Gastrocnemius medialis (tissue), 4 donors: ENCODE data around the gene RNU11. TPM values are rescaled to one million over a fixed set of nuclear protein-coding genes. Genes with fewer than 3 reads are reported as not detected.
A peak's percentile ranks its signal among the peaks of the same experiment; 100 is the strongest.

Experiments
- ATAC-seq, 2 donors: fragments of 150-250 bp; one replicate each; pipeline ENCODE4 v1.9.1; 2016
- DNase-seq, 2 donors: peaks; one replicate each; pipeline ENCODE4 v3.0.0-alpha.2; 2019
- H3K27ac ChIP-seq, 4 donors: fragments of 200-600 bp; sonication (generic); 1 replicate in 1 of 4; 2 replicates in 3 of 4; pipeline ENCODE4 v1.5.1; 2016 to 2018; ENCODE audit warnings: mild to moderate bottlenecking in 2 of 4, moderate library complexity in 1 of 4
- H3K27me3 ChIP-seq, 3 donors: fragments of 200-600 bp; sonication (generic) in 2 of 3; 1 replicate in 1 of 3; 2 replicates in 2 of 3; pipeline versions ENCODE4 v1.5.1 to v1.6.0; 2016 to 2019; ENCODE audit warnings: mild to moderate bottlenecking in 1 of 3, moderate library complexity in 1 of 3
- H3K36me3 ChIP-seq, 2 donors: fragments of 200-600 bp; sonication (generic) in 1 of 2; one replicate each; pipeline ENCODE4 v1.5.1; 2017 to 2018
- H3K4me1 ChIP-seq, 2 donors: fragments of 200-600 bp; sonication (generic) in 1 of 2; one replicate each; pipeline ENCODE4 v1.5.1; 2016 to 2017; ENCODE audit warnings: mild to moderate bottlenecking in 2 of 2
- H3K4me3 ChIP-seq, 4 donors: fragments of 200-600 bp; sonication (generic) in 3 of 4; 1 replicate in 1 of 4; 2 replicates in 3 of 4; pipeline ENCODE4 v1.5.1; 2016 to 2019; ENCODE audit warnings: mild to moderate bottlenecking in 2 of 4
- H3K9me3 ChIP-seq, 3 donors: fragments of 200-600 bp; sonication (generic) in 2 of 3; 1 replicate in 1 of 3; 2 replicates in 2 of 3; pipeline ENCODE4 v1.5.1; 2016 to 2019
- CTCF ChIP-seq, 5 experiments: fragments of 450-650 bp in 3 of 5; fragments of 200-600 bp in 2 of 5; sonication (generic) in 2 of 5; IDR thresholded peaks in 4 of 5; conservative IDR thresholded peaks in 1 of 5; 1 replicate in 4 of 5; 2 replicates in 1 of 5; pipeline ENCODE4 v1.5.1; 2016 to 2019; ENCODE audit warnings: antibody characterized with exemption in 5 of 5, mild to moderate bottlenecking in 3 of 5, moderate library complexity in 3 of 5
- POLR2A ChIP-seq, 2 donors: fragments of 450-650 bp; IDR thresholded peaks; one replicate each; pipeline ENCODE4 v1.6.1; 2017; ENCODE audit warnings: antibody characterized with exemption in 2 of 2, mild to moderate bottlenecking in 2 of 2, moderate library complexity in 2 of 2
- in situ Hi-C, 4 donors: fragments of 200-750 bp; cut with MboI; loops; one replicate each; pipeline versions ENCODE4 v1.15.0 to v1.8.0; 2017; ENCODE audit warnings: low sequenced_read_pairs in 4 of 4
- intact Hi-C: fragments of 100-400 bp; cut with DNase I; formaldehyde crosslinking; loops from one replicate; pipeline ENCODE4 v1.15.1; 2023; ENCODE audit warnings: low total_unique reads
- total RNA-seq, 4 donors: library from RNA; depleted of rRNA; stranded (reverse); fragments of >200 nt; gene quantifications; one replicate each; pipeline versions ENCODE4 v1.1.0 to v1.2.3, GENCODE V29; 2016

The RNU11 gene
- total RNA-seq, 4 donors from 2014 or later, result not detected

GRCh38 chr1:28663871-28664470, 15.6 kb downstream of the RNU11 start:
- no peaks in the 10 kb centered on the region for H3K36me3 ChIP-seq
- intact Hi-C loops (no loop called here), in situ Hi-C loops (no loop called here)
- no peak for TF ChIP-seq CTCF (IDR thresholded peaks at IDR 0.05 in 4 of 5, conservative IDR thresholded peaks at IDR 0.05 in 1 of 5)
- TF ChIP-seq POLR2A (IDR thresholded peaks at IDR 0.05), result no peak
- H3K4me3 ChIP-seq, result no peak overlapping the region
- DNase-seq, result no peak
- H3K9me3 ChIP-seq, result no peaks in the 10 kb centered on the region
- H3K4me1 ChIP-seq, result peaks cover 10 to 11% of the 10 kb centered on the region in 2 donors
- H3K27me3 ChIP-seq, result no peaks in the 10 kb centered on the region
- no peak overlapping the region for H3K27ac ChIP-seq
- no peak for ATAC-seq

GRCh38 chr1:28666806-28667205, 18.4 kb downstream of the RNU11 start:
- ATAC-seq, result no peak
- no peaks in the 10 kb centered on the region for H3K36me3 ChIP-seq
- H3K9me3 ChIP-seq, result no peaks in the 10 kb centered on the region
- no peaks in the 10 kb centered on the region for H3K27me3 ChIP-seq
- peaks cover 10 to 20% of the 10 kb centered on the region in 2 donors for H3K4me1 ChIP-seq
- no peak overlapping the region for H3K27ac ChIP-seq
- intact Hi-C loops (no loop called here), in situ Hi-C loops (no loop called here)
- no peak overlapping the region for H3K4me3 ChIP-seq
- no peak for DNase-seq
- TF ChIP-seq CTCF (IDR thresholded peaks at IDR 0.05 in 4 of 5, conservative IDR thresholded peaks at IDR 0.05 in 1 of 5), result no peak
- TF ChIP-seq POLR2A (IDR thresholded peaks at IDR 0.05), result no peak

- TF ChIP-seq POLR2A (IDR thresholded peaks at IDR 0.05) (no peak), CTCF (IDR thresholded peaks at IDR 0.05 in 4 of 5, conservative IDR thresholded peaks at IDR 0.05 in 1 of 5) (peak in 1 of 5 experiments; percentile 16)
- H3K9me3 ChIP-seq, result no peaks in the 10 kb centered on the region
- peak within 1 kb of the TSS; percentile 99 to 100 (median 99) for H3K27ac ChIP-seq
- peak; percentile 74 to 85 for DNase-seq
- in situ Hi-C loops (no loop called here), intact Hi-C loops (loop anchor here (1.0 to 2.0 kb wide), 3 partner anchors 20 to 68 kb away; partner anchors contain the start of genes RNU11, TAF12 and YTHDF2)
- H3K4me1 ChIP-seq, result peaks cover 10 to 20% of the 10 kb centered on the region in 2 donors
- peak within 1 kb of the TSS; percentile 85 to 98 (median 96) for H3K4me3 ChIP-seq
- peak; percentile 86 to 87 for ATAC-seq
- no peaks in the 10 kb centered on the region for H3K36me3 ChIP-seq
- H3K27me3 ChIP-seq, result no peaks in the 10 kb centered on the region
Measured at GRCh38 chr1:28668191-28668955, 20.0 kb downstream of the RNU11 start, which contains the start of gene GMEB1. TSS of gene GMEB1 (plus strand) at chr1:28668784. CDS start at chr1:28683613, 14,829 bp downstream.

- Histone ChIP-seq H3K27ac (peak overlapping the region; percentile 99 to 100 (median 99)), H3K27me3 (no peaks in the 10 kb centered on the region), H3K4me1 (peaks cover 10 to 20% of the 10 kb centered on the region in 2 donors), H3K9me3 (no peaks in the 10 kb centered on the region), H3K4me3 (peak overlapping the region; percentile 85 to 98 (median 96)), H3K36me3 (no peaks in the 10 kb centered on the region)
- intact Hi-C loops (loop anchor here (1.0 to 2.0 kb wide), 3 partner anchors 21 to 68 kb away; partner anchors contain the start of genes RNU11, TAF12 and YTHDF2), in situ Hi-C loops (no loop called here)
- TF ChIP-seq CTCF (IDR thresholded peaks at IDR 0.05 in 4 of 5, conservative IDR thresholded peaks at IDR 0.05 in 1 of 5) (no peak), POLR2A (IDR thresholded peaks at IDR 0.05) (peak; percentile 69 to 72)
- ATAC-seq, result peak; percentile 77 to 81
- DNase-seq, result no peak
Measured at GRCh38 chr1:28668956-28669723, 20.7 kb downstream of the RNU11 start.
